ENCODE data around the gene LARP4.
"Not testable (repeated sequence)": the region's sequence is repeated elsewhere in the genome, so short reads cannot be mapped to it uniquely, and the experiment has no call there.

Gene LARP4

DNA sequence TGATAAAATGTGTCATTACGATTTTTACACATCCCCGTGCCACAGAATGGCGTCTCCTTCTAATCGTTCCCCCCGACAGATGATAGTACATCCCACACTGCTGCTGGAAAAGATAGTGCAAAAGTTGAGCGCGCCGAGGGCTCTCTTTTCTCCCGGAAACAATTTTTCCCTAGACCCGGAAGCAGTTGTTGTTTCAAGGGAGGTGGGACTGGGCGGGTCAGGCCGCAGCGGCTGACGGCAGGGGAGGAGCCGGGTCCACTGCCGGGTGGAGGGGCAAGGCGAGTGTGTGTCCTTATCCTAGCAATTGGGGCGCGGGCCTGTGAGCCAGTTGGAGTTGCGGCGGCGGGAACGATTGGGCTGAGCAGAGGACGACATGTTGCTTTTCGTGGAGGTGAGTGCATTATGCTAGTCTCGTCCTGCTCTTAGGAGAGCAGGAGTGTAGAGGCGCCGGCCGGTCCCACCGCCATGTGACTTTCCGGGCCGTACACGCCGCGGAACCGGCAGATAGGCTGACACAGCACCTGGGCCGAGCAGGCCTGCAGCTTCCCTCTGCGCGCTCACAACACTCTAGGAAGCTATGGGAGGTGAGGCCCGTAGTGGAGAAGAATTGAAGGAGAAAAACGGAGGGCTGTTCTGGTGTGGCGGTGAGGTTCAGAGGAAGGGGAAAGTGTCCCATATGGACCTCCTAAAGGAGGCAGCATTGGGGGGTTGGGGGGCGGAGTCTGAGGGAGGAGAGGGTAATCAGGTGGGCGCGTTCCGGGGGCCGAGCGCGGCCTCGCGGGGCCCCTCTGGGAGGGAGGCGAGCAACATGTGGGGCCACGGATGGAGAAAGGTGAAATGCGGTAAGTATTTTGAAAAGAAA lies at the start of gene LARP4:
LARP4 (plus strand) TSS at position 248 of the 862 bp plus-strand sequence; CDS start at position 374, 126 bp downstream.
- DNase-seq: peak; percentile 94

DNA sequence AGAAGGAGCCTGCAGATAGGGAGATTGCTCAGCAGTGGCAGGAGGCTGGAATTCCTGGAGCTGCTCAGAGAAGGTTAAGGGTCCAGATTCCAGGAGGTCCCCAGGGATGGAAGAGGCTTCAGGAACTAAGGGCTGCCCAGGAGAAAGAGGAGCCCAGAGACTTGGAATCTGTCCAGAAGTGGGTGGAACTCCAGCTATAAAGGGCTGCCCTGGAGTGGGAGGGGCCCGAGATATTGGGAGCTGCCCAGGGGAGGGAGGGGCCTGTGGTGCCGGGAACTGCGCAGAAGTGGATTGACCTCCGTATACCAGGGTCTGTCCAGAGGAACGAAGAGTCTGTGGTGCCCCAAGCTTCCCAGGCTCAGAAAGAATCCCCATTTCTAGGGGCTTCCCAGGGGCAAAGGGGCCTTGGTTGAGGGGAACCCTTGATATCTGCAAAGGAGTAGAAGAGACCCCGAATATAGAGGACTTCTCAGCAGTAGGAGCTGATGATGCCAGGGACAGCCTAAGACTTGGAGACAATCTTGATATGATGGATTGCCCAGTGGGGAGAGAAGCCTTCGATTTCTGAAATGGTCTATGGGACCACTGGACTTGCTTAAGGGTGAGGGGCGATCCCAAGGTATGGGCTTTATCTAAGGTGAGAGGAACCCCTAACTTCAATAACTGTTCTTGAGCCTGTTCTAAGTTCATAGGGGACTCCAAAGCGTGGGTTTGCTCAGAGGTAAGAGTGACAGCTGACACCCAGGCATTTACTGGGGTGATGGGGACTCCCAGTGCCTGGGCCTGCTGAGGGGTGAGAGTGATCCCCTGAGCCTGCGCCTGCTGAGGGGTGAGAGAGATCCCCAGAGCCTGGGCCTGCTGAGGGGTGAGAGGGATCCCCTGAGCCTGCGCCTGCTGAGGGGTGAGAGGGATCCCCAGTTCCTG lies 49.3 kb upstream of the LARP4 start:
- no peak for DNase-seq

DNA sequence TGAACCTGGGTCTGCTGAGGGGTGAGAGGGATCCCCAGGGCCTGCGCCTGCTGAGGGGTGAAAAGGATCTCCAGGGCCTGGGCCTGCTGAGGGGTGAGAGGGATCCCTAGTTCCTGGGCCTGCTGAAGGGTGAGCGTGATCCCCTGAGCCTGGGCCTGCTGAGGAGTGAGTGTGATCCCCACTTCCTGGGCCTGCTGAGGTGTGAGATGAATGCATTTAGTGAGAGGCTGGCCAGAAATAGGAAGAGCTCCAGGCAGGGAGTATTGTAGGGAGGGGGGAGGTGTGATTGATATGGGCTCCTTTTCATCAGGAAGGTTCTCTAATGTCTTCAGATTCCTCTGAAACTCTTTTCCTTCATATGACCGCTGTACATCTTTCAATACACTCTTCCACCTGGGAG lies 47.3 kb upstream of the LARP4 start:
- DNase-seq: no peak

DNA sequence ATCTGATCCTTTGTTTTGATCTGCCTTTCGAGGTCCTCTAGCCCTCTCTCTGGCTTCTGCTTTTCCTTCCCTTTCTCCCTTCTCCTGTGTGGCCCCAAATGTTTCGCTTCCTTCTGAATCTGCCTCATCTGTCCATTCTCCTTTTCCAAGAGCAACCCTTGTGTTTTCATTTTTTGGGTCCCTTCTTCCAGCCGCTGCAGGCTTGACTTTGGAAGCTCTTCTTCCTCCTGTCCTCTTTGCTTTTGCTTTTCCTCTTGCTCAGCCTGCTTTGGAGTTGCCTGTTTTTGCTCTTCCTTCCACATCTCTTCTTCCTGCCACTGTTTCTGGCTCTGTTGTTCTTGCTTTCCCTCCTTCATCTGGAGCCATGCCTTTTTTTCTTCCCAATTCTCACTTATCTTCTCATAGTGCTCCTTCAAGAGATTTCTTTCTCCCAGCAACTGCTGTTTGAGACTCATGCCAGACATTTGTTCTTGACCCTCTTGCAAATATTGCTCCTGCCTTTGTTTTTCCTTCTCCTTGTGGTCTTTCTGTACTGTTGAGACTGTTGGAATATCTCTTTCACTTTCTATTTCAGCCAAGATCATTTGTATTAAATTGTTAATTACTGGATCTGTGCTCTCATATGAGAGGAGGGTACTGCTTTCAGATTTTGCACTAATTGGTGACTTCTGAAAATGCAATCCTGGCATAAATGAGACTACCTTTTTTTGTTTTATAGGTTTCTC lies 46.7 kb upstream of the LARP4 start:
- no peak for DNase-seq

DNA sequence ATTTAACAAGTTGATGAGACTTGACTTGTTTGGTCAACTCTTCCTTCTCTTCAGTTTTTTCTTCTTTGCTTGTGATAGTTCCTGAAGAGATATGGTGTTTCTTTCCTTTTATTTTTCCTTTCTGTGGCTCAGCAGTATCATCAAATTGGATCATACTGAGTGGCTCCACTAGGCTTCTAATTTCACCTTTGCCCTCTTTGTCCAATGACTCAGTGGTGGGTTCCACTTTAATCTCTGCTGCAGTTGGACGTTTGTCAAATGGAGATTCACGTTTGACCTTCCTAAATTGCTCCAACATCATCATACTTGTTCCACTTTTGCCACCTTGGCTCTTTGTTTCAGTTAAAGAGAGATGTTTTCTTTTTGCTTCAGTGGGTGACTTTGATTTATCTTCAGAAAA lies 45.8 kb upstream of the LARP4 start:
- no peak for DNase-seq

DNA sequence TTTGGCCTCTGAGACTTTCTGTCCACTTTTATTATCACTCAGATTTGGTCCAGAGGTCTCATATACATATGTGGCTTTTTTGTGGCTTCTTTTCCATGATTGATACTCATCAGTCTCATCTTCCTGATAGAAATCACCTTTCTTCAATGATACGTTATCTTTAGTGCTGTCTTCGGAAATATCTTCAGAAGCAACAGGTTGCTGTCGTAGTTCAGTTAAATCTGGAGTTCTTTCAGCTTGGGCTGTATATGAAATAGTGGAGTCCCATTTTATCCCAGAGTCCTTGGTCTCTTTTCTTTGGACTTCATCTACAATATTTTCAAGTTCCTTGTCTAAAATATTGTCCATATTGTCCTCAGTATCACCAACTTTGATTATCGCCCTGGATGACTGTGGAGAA lies 45.3 kb upstream of the LARP4 start:
- no peak for DNase-seq

DNA sequence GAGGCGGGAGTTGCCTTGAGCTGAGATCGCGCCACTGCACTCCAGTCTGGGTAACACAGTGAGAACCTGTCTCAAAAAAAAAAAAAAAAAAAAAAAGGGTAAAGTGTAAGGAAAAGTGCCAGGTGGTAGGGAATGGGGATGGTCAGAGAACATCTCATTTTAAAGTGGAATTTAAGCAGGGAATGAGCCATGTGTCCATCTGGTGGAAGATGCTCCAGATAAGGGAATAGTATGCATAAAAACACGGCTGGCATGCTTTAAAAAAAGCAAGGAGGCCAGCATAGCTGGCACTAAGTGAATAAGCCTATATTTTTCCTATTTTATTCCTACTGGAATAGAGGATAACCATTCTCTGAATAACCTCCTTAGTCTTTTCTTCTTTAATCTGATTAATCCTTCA lies 38.0 kb upstream of the LARP4 start:
- DNase-seq: no peak

DNA sequence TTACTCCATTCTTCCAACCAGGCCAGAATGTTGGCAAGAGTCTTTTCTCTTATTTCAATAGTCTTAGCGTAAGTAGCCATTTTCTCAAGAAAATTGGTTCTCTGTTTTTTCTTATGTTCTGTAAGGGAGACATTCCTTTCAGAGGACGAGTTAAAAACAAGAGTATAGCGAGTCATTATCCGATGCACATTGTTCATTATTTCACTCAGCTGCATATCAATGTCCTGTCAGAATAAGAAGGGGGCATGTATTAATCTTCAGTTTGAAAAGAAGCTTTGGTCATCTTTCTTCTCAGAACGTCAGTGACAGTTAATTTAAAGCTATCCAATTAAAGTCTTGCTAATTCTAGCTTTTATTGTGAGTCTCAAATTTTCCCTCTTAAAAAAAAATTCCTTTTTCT lies 37.5 kb upstream of the LARP4 start:
- DNase-seq: no peak

DNA sequence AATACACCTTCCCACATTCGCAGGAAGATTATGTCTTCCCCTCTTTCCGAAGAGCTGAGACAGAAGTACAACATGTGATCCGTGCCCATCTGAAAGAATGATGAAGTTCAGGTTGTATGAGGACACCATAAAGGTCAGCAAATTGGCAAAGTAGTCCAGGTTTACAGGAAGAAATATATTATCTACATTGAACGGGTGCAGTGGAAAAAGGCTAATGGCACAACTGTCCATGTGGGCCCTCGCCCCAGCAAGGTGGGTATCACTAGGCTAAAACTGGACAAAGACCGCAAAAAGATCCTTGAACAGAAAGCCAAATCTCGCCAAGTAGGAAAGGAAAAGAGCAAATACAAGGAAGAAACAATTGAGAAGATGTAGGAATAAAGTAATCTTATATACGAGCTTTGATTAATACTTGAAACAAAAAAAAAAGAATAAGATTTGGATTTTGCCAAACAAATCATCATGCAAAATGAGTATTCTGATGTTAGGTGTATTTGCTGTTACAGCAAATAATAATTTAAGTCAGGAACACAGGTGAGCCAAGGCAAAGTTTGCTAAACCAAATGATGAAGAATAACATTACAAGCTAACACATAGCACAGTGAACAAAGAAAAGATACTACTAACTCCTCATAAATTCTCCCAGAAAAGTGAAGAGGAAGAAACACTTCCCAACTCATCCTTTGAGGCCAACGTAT lies 34.8 kb upstream of the LARP4 start:
- DNase-seq: no peak

DNA sequence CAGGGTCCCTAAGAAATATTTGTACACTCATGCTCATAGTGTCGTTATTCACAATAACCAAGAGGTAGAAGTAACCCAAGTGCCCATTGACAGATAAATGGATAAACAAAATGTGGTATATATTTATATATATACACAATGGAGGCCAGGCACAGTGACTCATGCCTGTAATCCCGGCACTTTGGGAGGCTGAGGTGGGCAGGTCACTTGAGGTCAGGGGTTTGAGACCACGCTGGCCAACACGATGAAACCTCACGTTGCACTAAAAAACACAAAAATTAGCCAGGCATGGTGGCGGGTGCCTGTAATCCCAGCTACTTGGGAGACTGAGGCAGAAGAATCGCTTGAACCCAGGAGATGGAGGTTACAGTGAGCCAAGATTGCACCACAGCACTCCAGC lies 30.0 kb upstream of the LARP4 start:
- DNase-seq: not testable (repeated sequence)

DNA sequence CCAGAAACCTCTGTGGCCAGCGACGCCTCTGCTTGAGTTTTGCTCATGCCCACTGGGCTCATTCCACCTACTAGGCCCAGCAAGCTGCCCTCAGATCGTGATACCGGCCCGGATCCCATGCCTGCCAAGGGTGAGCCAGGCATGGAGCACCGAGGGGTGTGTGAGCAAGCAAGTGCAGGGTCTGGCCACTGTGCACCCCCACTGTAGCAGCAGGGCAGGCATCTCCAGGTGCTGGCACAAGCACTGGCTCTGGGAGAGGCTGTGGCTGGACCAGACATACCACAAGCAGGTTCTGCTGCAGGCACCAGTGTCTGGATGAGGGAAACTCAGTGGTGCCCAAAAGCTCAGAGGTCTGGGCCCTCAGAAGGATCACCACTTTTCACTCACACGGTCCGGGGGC lies 24.9 kb upstream of the LARP4 start:
- no peak for DNase-seq

DNA sequence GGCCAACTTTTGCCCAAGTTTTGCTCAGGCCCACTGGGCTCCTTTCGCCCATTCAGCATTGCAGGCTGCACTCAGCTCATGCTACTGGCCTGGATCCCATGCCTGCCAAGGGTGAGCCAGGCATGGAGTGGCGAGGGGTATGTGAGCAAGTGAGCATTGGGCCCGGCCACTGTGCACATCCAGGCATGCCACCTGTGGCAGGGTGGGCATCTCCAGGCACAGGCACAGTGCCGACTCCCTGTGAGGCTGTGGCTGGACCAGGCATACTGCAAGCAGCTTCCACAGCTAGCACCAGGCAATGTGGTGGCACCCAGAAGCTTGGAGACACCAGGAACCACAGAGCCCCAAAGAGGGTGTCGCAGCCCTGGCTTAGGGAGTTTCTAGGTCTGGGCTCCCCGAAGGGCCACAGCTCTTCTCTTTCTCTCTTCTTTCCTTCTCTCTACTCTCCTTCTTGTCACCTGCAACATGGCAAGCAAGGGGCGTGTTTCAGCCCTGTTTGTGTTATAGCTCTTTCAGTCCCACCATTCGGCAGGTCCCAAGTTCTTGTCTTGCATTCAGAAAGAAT lies 19.8 kb upstream of the LARP4 start:
- DNase-seq: no peak

DNA sequence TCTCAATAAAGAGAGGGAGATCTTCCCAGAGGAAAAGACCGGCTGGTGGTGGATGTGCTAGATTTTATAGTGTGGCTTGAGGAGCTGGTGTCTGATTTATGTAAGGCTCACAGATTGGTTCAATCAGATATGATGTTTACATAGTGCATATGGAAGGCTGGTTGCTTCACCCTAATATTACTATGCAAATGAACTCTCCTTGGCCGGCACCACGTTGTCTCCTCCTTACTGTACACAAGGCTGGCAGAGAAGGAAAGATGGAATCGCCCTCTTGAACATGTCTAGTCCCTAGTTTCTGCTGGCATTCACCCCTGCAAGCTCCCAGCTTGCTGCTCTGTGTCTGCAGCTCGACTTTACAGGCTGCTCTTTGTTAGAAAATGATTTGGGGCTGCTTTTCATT lies 13.2 kb upstream of the LARP4 start:
- DNase-seq: no peak

DNA sequence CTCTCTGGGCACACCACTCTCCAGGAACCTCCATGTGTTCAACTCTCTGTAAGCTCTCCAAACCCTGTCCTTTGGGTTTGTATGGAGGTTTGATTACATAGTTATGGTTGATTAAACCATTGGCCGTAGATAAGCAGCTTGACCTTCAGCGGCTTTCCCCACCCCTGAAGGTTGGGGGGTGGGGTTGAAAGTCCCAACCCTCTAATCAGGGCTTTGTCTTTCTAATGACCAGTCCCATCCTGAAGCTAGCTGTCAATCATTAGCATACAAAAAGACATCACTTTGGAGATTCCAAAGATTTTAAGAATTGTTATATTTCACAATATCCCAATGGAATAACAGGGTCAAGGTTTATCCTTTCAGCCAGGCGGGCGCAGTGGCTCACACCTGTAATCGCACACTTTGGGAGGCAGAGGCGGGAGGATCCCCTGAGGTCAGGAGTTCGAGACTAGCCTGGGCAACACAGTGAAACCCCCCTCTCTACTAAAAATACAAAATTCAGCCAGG lies 12.7 kb upstream of the LARP4 start:
- DNase-seq: no peak

DNA sequence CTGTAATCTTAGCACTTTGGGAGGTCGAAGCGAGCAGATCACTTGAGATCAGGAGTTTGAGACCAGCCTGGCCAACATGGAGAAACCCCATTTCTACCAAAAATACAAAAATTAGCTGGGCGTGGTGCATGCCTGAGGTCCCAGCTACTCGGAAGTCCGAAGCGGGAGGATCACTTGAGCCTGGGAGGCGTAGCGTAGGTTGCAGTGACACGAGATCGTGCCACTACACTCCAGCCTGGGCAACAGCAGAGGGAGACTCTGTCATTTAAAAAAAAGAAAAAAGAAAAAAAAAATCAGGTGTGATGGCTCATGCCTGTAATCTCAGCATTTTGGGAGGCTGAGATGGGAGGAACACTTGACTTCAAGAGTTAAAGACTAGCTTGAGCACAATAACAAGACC lies 11.9 kb upstream of the LARP4 start:
- DNase-seq: not testable (repeated sequence)

DNA sequence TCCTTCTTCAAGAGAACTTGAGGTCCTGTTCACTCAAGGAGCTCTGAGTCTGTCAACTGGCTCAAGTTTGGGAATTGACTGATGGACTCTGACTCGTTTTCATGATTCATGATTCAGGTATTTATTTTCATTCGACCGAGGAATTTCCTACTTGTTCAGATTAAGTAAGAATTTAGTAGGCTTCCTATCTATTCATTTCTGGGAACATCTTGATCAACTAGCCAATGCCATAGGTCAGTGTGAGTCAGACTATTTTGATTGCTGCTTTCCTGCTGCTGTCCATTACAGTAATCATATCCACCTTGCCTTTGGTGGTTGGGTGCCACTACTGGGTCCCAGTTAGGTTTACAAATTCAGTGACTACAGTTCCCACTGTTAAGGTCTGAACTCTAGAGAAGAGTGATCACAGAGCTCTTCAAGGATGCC lies 10.4 kb upstream of the LARP4 start:
- no peak for DNase-seq

DNA sequence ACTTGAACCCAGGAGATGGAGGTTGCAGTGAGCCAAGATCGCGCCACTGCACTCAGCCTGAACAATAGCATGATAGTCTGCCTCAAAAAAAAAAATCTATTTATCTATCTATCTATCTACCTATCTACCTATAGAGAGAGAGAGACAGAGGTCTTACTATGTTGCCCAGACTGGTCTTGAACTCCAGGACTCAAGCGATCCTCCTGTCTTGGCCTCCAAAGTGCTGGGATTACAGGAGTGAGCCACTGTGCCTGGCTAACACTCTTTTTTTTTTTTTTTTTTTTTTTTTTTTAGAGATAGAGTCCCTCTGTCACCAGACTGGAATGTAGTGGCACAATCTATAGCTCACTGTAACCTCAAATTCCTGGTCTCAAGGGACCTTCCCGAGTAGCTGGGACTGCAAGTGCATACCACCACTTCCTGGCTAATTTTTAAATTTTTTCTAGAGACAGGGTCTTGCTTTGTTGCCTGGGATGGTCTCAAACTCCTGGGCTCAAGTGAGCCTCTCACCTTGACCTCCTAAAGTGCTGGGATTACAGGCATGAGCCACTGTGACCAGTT lies 6.1 kb upstream of the LARP4 start:
- DNase-seq: no peak

DNA sequence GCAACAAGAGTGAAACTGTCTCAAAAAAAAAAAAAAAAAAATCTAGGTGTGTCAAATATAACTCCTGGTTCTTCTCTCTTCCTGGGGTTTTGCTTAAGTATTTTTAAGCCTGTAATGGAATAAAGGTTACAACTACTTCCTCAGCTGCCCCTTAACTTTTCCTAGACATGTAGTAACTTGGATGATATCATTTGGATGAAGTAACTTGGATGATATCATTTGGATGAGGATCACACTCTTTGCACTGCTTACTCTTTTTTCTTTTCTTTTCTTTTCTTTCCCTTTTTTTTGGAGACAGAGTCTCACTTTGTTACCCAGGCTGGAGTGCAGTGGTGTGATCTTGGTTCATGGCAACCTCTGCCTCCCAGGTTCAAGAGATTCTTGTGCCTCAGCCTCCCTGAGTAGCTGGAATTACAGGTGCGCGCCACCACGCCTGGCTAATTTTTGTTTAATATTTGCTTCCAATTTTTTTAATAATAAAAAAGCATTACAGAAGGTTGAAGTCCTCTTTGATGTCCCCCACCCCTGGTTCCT lies 3.5 kb upstream of the LARP4 start:
- DNase-seq: no peak

DNA sequence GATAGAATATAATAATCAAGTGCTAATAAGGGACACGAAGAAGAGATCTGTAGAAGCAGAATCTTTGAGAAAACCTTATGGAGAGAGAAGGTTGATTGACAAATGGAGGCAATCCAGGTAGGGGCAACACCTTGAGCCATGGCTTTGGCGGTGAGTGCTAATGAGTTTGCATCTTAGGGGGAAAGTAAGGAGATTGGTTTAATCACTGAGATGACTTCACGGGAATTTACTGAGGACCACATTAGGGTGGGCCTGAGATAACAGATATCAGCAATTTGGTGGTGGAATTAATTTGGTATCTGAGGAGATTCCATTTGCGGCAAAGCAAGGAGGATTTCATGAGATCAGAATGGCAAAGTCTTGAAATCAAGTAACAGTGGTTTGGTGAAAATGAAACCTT lies 1.8 kb upstream of the LARP4 start:
- no peak for DNase-seq

DNA sequence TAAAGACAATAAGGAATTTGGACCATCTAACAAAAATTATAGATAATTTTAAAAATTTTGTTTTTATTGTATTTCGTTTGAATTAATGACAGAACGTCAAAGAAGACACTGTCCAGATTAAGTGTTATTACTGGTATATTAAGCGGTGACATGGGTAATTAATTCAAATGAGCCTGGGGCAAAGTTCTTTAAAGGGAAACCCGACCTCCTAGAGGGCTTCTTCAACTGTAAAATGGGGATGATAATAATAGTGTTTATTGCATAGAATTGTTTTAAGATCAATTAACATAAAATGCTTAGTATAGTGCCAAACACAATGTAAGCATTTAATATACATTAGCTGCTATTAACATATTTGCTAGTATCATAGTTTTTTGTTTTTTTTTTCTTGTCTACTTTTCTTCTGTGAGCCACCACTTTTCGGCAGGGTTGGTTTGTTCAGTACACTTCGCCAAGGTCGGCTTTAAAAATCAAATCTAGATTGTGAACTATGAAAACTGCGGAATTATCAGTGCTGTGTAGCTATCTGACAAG lies 514 bp upstream of the LARP4 start:
- DNase-seq: no peak

DNA sequence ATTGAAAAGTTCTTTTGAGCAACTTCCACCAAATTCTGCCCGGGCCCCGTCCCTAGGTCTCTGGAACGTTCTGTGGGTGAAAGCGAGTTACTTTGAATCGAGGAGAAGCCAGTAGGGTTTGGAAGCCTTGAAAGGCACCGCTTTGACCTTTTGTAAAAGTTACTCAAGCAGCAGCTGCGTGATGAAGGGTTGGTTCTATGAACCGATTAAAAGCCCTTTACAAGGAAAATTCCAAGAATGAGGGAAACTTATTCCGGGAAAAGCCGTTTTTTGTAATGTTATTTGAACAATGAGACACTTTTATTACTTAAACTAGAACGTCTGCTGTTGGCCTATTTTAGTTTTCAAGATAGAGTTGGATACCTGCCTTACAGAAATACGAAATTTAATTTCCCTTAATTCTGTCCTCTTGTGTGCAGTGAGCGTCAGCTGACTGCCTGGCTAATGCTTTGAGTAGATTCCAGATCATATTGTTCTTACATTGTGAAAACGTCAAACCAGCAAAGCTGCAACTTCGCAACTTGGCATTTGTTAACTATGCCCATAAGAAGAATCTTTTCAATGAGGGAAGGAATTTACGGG lies 906 bp downstream of the LARP4 start:
- no peak for DNase-seq
